ENCODE data around the gene LRRC63.

DNA sequence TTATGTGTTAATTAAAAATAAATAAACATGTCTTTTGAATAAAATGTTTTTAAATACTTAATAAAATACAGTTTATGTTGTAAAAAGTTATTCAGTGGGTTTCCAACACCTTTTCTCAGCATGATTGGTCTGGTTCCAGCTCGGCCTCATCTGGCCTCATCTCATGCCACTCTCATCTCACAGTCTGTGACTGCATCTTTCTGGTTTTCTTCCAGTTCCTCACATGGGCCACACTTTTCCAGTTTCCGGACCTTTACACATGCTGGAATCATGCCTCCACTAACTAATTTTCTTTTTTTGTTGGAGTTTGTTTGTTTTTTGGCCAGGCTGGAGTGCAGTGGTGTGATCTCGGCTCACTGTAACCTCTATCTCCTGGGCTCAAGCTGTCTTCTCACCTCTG, 92.8 kb downstream of the LRRC63 start:
- no peak for TF ChIP-seq ZNF776 (tag by site-specific recombination; IDR thresholded peaks at IDR 0.05; ENCODE audit: borderline replicate concordance)
- TF ChIP-seq, protein P1, sequence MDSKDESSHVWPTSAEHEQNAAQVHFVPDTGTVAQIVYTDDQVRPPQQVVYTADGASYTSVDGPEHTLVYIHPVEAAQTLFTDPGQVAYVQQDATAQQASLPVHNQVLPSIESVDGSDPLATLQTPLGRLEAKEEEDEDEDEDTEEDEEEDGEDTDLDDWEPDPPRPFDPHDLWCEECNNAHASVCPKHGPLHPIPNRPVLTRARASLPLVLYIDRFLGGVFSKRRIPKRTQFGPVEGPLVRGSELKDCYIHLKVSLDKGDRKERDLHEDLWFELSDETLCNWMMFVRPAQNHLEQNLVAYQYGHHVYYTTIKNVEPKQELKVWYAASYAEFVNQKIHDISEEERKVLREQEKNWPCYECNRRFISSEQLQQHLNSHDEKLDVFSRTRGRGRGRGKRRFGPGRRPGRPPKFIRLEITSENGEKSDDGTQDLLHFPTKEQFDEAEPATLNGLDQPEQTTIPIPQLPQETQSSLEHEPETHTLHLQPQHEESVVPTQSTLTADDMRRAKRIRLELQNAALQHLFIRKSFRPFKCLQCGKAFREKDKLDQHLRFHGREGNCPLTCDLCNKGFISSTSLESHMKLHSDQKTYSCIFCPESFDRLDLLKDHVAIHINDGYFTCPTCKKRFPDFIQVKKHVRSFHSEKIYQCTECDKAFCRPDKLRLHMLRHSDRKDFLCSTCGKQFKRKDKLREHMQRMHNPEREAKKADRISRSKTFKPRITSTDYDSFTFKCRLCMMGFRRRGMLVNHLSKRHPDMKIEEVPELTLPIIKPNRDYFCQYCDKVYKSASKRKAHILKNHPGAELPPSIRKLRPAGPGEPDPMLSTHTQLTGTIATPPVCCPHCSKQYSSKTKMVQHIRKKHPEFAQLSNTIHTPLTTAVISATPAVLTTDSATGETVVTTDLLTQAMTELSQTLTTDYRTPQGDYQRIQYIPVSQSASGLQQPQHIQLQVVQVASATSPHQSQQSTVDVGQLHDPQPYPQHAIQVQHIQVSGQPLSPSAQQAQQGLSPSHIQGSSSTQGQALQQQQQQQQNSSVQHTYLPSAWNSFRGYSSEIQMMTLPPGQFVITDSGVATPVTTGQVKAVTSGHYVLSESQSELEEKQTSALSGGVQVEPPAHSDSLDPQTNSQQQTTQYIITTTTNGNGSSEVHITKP (tag by site-specific recombination; IDR thresholded peaks at IDR 0.05): no peak
- TF ChIP-seq ZNF791 (tag by site-specific recombination; IDR thresholded peaks at IDR 0.05): no peak
- TF ChIP-seq, protein P2, sequence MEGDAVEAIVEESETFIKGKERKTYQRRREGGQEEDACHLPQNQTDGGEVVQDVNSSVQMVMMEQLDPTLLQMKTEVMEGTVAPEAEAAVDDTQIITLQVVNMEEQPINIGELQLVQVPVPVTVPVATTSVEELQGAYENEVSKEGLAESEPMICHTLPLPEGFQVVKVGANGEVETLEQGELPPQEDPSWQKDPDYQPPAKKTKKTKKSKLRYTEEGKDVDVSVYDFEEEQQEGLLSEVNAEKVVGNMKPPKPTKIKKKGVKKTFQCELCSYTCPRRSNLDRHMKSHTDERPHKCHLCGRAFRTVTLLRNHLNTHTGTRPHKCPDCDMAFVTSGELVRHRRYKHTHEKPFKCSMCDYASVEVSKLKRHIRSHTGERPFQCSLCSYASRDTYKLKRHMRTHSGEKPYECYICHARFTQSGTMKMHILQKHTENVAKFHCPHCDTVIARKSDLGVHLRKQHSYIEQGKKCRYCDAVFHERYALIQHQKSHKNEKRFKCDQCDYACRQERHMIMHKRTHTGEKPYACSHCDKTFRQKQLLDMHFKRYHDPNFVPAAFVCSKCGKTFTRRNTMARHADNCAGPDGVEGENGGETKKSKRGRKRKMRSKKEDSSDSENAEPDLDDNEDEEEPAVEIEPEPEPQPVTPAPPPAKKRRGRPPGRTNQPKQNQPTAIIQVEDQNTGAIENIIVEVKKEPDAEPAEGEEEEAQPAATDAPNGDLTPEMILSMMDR (tag by site-specific recombination; IDR thresholded peaks at IDR 0.05): no peak
- TF ChIP-seq, protein P3, sequence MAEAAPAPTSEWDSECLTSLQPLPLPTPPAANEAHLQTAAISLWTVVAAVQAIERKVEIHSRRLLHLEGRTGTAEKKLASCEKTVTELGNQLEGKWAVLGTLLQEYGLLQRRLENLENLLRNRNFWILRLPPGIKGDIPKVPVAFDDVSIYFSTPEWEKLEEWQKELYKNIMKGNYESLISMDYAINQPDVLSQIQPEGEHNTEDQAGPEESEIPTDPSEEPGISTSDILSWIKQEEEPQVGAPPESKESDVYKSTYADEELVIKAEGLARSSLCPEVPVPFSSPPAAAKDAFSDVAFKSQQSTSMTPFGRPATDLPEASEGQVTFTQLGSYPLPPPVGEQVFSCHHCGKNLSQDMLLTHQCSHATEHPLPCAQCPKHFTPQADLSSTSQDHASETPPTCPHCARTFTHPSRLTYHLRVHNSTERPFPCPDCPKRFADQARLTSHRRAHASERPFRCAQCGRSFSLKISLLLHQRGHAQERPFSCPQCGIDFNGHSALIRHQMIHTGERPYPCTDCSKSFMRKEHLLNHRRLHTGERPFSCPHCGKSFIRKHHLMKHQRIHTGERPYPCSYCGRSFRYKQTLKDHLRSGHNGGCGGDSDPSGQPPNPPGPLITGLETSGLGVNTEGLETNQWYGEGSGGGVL (tag by site-specific recombination; IDR thresholded peaks at IDR 0.05): no peak
- TF ChIP-seq ZNF138 (tag by site-specific recombination; IDR thresholded peaks at IDR 0.05; ENCODE audit: borderline replicate concordance): no peak
- TF ChIP-seq REST (tag by site-specific recombination; IDR thresholded peaks at IDR 0.05): no peak
- no peak for TF ChIP-seq HOXA7 (CRISPR knock-in tag; IDR thresholded peaks at IDR 0.05; ENCODE audit: borderline replicate concordance)
